Measurements from ENCODE around the gene TSKS. TPM values are rescaled to one million over a fixed set of nuclear protein-coding genes. Genes with fewer than 3 reads are reported as not detected.
A peak's percentile ranks its signal among the peaks of the same experiment; 100 is the strongest.

TSKS gene
- total RNA-seq, 6 donors from 2014 or later: 0.15 to 0.91 (median 0.37) TPM; not detected in 3

GRCh38 chr19:49710372-49710951, 52.6 kb downstream of the TSKS start:
- no peaks in the 10 kb centered on the region for H3K36me3 ChIP-seq
- TF ChIP-seq POLR2A (IDR thresholded peaks at IDR 0.05): no peak
- TF ChIP-seq, protein P1, sequence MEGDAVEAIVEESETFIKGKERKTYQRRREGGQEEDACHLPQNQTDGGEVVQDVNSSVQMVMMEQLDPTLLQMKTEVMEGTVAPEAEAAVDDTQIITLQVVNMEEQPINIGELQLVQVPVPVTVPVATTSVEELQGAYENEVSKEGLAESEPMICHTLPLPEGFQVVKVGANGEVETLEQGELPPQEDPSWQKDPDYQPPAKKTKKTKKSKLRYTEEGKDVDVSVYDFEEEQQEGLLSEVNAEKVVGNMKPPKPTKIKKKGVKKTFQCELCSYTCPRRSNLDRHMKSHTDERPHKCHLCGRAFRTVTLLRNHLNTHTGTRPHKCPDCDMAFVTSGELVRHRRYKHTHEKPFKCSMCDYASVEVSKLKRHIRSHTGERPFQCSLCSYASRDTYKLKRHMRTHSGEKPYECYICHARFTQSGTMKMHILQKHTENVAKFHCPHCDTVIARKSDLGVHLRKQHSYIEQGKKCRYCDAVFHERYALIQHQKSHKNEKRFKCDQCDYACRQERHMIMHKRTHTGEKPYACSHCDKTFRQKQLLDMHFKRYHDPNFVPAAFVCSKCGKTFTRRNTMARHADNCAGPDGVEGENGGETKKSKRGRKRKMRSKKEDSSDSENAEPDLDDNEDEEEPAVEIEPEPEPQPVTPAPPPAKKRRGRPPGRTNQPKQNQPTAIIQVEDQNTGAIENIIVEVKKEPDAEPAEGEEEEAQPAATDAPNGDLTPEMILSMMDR (IDR thresholded peaks at IDR 0.05): no peak
- TF ChIP-seq EP300 (IDR thresholded peaks at IDR 0.05): no peak
- no peak for TF ChIP-seq POLR2AphosphoS5 (IDR thresholded peaks at IDR 0.05)
- H3K4me1 ChIP-seq: no peaks in the 10 kb centered on the region
- no peaks in the 10 kb centered on the region for H3K9me3 ChIP-seq
- no peak overlapping the region for H3K27ac ChIP-seq
- ATAC-seq (ENCODE audit: low FRiP score in 2 of 2) (no peak), DNase-seq (no peak)
- WGBS, 2 donors: 91 to 92% methylated on average over 20 of the region's 20 CpGs
- no peaks in the 10 kb centered on the region for H3K27me3 ChIP-seq
- H3K4me3 ChIP-seq: no peak overlapping the region

- Histone ChIP-seq H3K4me3 (no peak overlapping the region), H3K36me3 (no peaks in the 10 kb centered on the region), H3K27ac (no peak overlapping the region), H3K4me1 (no peaks in the 10 kb centered on the region), H3K27me3 (no peaks in the 10 kb centered on the region), H3K9me3 (no peaks in the 10 kb centered on the region)
- TF ChIP-seq, protein P1 (IDR thresholded peaks at IDR 0.05): no peak
- TF ChIP-seq EP300 (IDR thresholded peaks at IDR 0.05): no peak
- TF ChIP-seq POLR2A (IDR thresholded peaks at IDR 0.05): no peak
- TF ChIP-seq POLR2AphosphoS5 (IDR thresholded peaks at IDR 0.05): no peak
- DNase-seq: no peak
- WGBS, 2 donors: 90 to 91% methylated on average over 8 to 15 of the region's 16 CpGs
- no peak for ATAC-seq (ENCODE audit: low FRiP score in 2 of 2)
Observed at GRCh38 chr19:49705919-49706318, 57.2 kb downstream of the TSKS start.

DNA sequence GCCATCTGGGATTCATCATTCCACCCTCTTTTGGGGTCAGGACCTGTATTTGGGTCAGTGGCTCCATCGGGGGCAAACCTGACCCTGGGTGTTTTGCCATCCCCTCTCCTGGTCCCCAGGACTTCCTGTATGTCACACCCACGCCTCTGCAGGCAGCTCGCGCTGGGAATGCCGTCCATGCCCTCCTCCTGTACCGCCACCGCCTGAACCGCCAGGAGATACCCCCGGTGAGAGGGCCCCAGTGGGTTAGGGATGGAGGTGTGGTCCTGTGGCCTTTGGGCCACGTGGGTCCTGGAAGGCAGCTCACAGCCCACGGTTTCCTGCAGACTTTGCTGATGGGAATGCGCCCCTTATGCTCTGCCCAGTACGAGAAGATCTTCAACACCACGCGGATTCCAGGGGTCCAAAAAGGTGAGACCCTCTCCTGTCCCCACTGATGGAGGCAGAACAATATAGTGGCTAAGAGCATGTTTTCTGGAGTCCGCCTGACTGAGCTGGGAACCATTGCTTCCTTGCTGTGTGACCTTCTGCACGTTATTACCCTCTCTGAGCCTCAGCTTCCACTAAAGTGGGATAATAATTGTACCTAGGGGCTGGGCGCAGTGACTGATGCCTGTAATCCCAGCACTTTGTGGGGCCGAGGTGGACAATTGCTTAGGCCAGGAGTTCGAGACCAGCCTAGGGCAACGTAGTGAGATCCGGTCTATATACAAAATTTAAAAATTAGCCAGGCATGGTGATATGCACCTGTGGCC, 58.0 kb downstream of the TSKS start:
- Histone ChIP-seq H3K4me3 (no peak overlapping the region), H3K4me1 (no peaks in the 10 kb centered on the region), H3K27ac (no peak overlapping the region), H3K36me3 (no peaks in the 10 kb centered on the region), H3K27me3 (no peaks in the 10 kb centered on the region), H3K9me3 (no peaks in the 10 kb centered on the region)
- 90 to 91% methylated on average over 22 of the region's 22 CpGs for WGBS, 2 donors
- peak in 1 of 2 donors; percentile 4 for ATAC-seq (ENCODE audit: low FRiP score in 2 of 2)
- TF ChIP-seq, protein P1 (IDR thresholded peaks at IDR 0.05): no peak
- TF ChIP-seq EP300 (IDR thresholded peaks at IDR 0.05): no peak
- no peak for TF ChIP-seq POLR2A (IDR thresholded peaks at IDR 0.05)
- TF ChIP-seq POLR2AphosphoS5 (IDR thresholded peaks at IDR 0.05): no peak
- no peak for DNase-seq

DNA sequence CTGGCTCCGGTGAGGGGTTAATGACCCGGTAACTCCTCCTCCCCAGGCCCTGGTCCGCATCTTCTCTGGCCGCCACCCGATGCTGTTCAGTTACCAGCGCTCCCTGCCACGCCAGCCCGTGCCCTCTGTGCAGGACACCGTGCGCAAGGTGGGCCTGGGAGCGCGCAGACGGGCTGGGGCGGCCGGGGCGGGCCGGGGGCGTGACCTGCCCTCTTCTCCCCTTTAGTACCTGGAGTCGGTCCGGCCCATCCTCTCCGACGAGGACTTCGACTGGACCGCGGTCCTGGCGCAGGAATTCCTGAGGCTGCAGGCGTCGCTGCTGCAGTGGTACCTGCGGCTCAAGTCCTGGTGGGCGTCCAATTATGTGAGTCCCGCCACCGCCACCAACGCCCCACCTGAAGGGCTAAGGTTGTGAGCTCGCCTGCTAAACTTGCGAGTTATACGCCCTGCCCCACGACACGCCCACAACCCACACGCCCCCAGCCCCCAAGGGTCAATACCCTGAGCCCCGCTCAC, 61.8 kb downstream of the TSKS start:
- Histone ChIP-seq H3K27ac (no peak overlapping the region), H3K4me3 (no peak overlapping the region), H3K27me3 (no peaks in the 10 kb centered on the region), H3K4me1 (no peaks in the 10 kb centered on the region), H3K9me3 (no peaks in the 10 kb centered on the region), H3K36me3 (no peaks in the 10 kb centered on the region)
- ATAC-seq (ENCODE audit: low FRiP score in 2 of 2) (no peak), DNase-seq (peak in 1 of 2 donors; percentile 82)
- no peak for TF ChIP-seq POLR2A (IDR thresholded peaks at IDR 0.05)
- no peak for TF ChIP-seq EP300 (IDR thresholded peaks at IDR 0.05)
- TF ChIP-seq POLR2AphosphoS5 (IDR thresholded peaks at IDR 0.05): no peak
- TF ChIP-seq, protein P1 (IDR thresholded peaks at IDR 0.05): no peak
- 77 to 79% methylated on average over 29 to 40 of the region's 40 CpGs for WGBS, 2 donors

Data from upper lobe of left lung (tissue), 6 donors.